HCT116 (cell line): Measurements from ENCODE around the gene MRPL49. TPM values are rescaled to one million over a fixed set of nuclear protein-coding genes. Genes with fewer than 3 reads are reported as not detected.

Source experiments
- ATAC-seq: fragments of 200-7000 bp; cut with Tn5 transposase; 2 replicates; pipeline ENCODE4 v1.9.1; 2020; ENCODE audit warnings: mild to moderate bottlenecking, moderate library complexity
- BruUV-seq: library from RNA; stranded (reverse); fragments of 400-500 nt; replicated peaks from 2 replicates; lab custom pipeline; 2021; lab: Mats Ljungman, UMichigan
- CTCF ChIA-PET: fragments of 300-600 bp; sonication (Branson Sonifier 250); formaldehyde crosslinking; loops from one replicate; lab custom pipeline; 2021; ENCODE audit warnings: antibody characterized with exemption; lab: Charles Lee
- POLR2A ChIA-PET: fragments of 300-600, 350-600 bp; sonication (Branson Sonifier 250); formaldehyde crosslinking; loops from one replicate; lab custom pipeline; 2021; ENCODE audit warnings: antibody characterized with exemption; lab: Charles Lee
- RAD21 ChIA-PET, 2 experiments: fragments of 300-600 bp; sonication (Branson Sonifier 250); formaldehyde crosslinking; loops; one replicate each; lab custom pipeline; 2023; ENCODE audit warnings: low total read pairs in 2 of 2; ENCODE audit not compliant: uncharacterized antibody in 2 of 2, unreplicated experiment in 2 of 2, low non-redundant PET in 1 of 2; lab: Charles Lee
- DNase-seq: peaks from one replicate; pipeline ENCODE4 v3.0.0-alpha.2; 2010; ENCODE audit warnings: low read depth, low spot score
- H2AFZ ChIP-seq: fragments of 200-600 bp; shearing (Covaris generic), sonication (generic); 2 replicates; pipeline ENCODE4 v1.6.1; 2017; ENCODE audit warnings: low read depth, mixed run types, mixed read lengths, antibody characterized with exemption, low read length; ENCODE audit not compliant: poor library complexity, severe bottlenecking
- H3K27ac ChIP-seq: 2 replicates; pipeline ENCODE4 v1.5.1; 2012; ENCODE audit warnings: low read depth, low read length
- H3K27me3 ChIP-seq: fragments of 200-600 bp; sonication (generic); 2 replicates; pipeline ENCODE4 v1.6.1; 2016; ENCODE audit warnings: mixed run types, low read length, mixed read lengths; ENCODE audit not compliant: insufficient read depth
- H3K36me3 ChIP-seq, 2 experiments: fragments of 200-500 bp in 1 of 2; fragments of 200-600 bp in 1 of 2; sonication (Bioruptor generic) in 1 of 2; sonication (generic) in 1 of 2; 2 replicates each; pipeline versions ENCODE4 v1.5.1 to v1.6.1; 2014 to 2016; ENCODE audit warnings: low read length in 2 of 2, inconsistent platforms in 1 of 2, mixed read lengths in 1 of 2, mixed run types in 1 of 2; ENCODE audit not compliant: insufficient read depth in 2 of 2, control insufficient read depth in 1 of 2
- H3K4me1 ChIP-seq, 2 experiments: fragments of 200-600 bp in 1 of 2; sonication (generic) in 1 of 2; 2 replicates each; pipeline versions ENCODE4 v1.5.1 to v1.6.1; 2012 to 2017; ENCODE audit warnings: low read length in 2 of 2, inconsistent platforms in 1 of 2, mild to moderate bottlenecking in 1 of 2, mixed read lengths in 1 of 2, mixed run types in 1 of 2, moderate library complexity in 1 of 2; ENCODE audit not compliant: insufficient read depth in 2 of 2, control insufficient read depth in 1 of 2
- H3K4me2 ChIP-seq: fragments of 200-600 bp; sonication (generic); 2 replicates; pipeline ENCODE4 v1.6.1; 2017; ENCODE audit warnings: mixed run types, low read length, mixed read lengths
- H3K4me3 ChIP-seq, 2 experiments: fragments of 200-600 bp in 1 of 2; sonication (generic) in 1 of 2; replicated peaks in 1 of 2; 2 replicates each; pipeline ENCODE4 v1.5.1; 2011 to 2016; ENCODE audit warnings: low read length in 2 of 2, control low read depth in 1 of 2, low read depth in 1 of 2, mild to moderate bottlenecking in 1 of 2, mixed read lengths in 1 of 2, mixed run types in 1 of 2
- H3K79me2 ChIP-seq: fragments of 200-600 bp; sonication (generic); 2 replicates; pipeline ENCODE4 v1.6.1; 2017; ENCODE audit warnings: mild to moderate bottlenecking, mixed run types, low read length, moderate library complexity, mixed read lengths; ENCODE audit not compliant: insufficient read depth
- H3K9ac ChIP-seq: fragments of 200-600 bp; sonication (generic); 2 replicates; pipeline ENCODE4 v1.6.1; 2016; ENCODE audit warnings: low read length, mixed read lengths
- H3K9me2 ChIP-seq: fragments of 200-600 bp; sonication (generic), shearing (Covaris generic); 2 replicates; pipeline ENCODE4 v1.6.1; 2017; ENCODE audit warnings: mixed run types, mild to moderate bottlenecking, moderate library complexity; ENCODE audit not compliant: insufficient read depth
- H3K9me3 ChIP-seq, 2 experiments: fragments of 200-500 bp in 1 of 2; fragments of 200-600 bp in 1 of 2; sonication (Bioruptor generic) in 1 of 2; sonication (generic) in 1 of 2; 2 replicates each; pipeline ENCODE4 v1.6.1; 2014 to 2017; ENCODE audit warnings: low read length in 2 of 2, mixed read lengths in 2 of 2, inconsistent platforms in 1 of 2, low read depth in 1 of 2, mild to moderate bottlenecking in 1 of 2, mixed run types in 1 of 2, moderate library complexity in 1 of 2; ENCODE audit not compliant: control insufficient read depth in 1 of 2, insufficient read depth in 1 of 2
- H4K20me1 ChIP-seq: fragments of 200-600 bp; sonication (generic), shearing (Covaris generic); 2 replicates; pipeline ENCODE4 v1.6.1; 2017; ENCODE audit warnings: mixed run types, mild to moderate bottlenecking, moderate library complexity; ENCODE audit not compliant: insufficient read depth
- ATF3 ChIP-seq: IDR thresholded peaks from 2 replicates; pipeline ENCODE4 v1.6.1; 2012
- CEBPB ChIP-seq: IDR thresholded peaks from 2 replicates; pipeline ENCODE4 v1.6.1; 2012; ENCODE audit warnings: low read depth
- EGR1 ChIP-seq: IDR thresholded peaks from 2 replicates; pipeline ENCODE4 v1.6.1; 2012; ENCODE audit warnings: low read depth
- ELF1 ChIP-seq: IDR thresholded peaks from 2 replicates; pipeline ENCODE4 v1.6.1; 2012; ENCODE audit warnings: low read depth, borderline replicate concordance
- EZH2 ChIP-seq: fragments of 200-600 bp; sonication (generic); IDR thresholded peaks from 2 replicates; pipeline ENCODE4 v1.6.1; 2017; ENCODE audit warnings: antibody characterized with exemption, mixed run types
- EZH2phosphoT487 ChIP-seq: fragments of 200-600 bp; IDR thresholded peaks from 2 replicates; pipeline ENCODE4 v1.6.1; 2018; ENCODE audit warnings: antibody characterized with exemption, borderline replicate concordance
- FOSL1 ChIP-seq: IDR thresholded peaks from 2 replicates; pipeline ENCODE4 v1.6.1; 2012; ENCODE audit warnings: low read depth
- JUND ChIP-seq: IDR thresholded peaks from 2 replicates; pipeline ENCODE4 v1.6.1; 2012
- POLR2A ChIP-seq: IDR thresholded peaks from 2 replicates; pipeline ENCODE4 v1.7.0; 2011; ENCODE audit warnings: borderline replicate concordance; ENCODE audit not compliant: insufficient read depth, insufficient read length; ENCODE audit errors: extremely low read depth
- RAD21 ChIP-seq: IDR thresholded peaks from 2 replicates; pipeline ENCODE4 v1.6.1; 2012; ENCODE audit warnings: low read depth, mild to moderate bottlenecking
- SIN3A ChIP-seq: IDR thresholded peaks from 2 replicates; pipeline ENCODE4 v1.6.1; 2012; ENCODE audit warnings: low read depth
- SP1 ChIP-seq: IDR thresholded peaks from 2 replicates; pipeline ENCODE4 v1.6.1; 2012; ENCODE audit warnings: low read depth
- SRF ChIP-seq: IDR thresholded peaks from 2 replicates; pipeline ENCODE4 v1.6.1; 2012; ENCODE audit warnings: low read depth
- YY1 ChIP-seq: IDR thresholded peaks from 2 replicates; pipeline ENCODE4 v1.6.1; 2011; ENCODE audit warnings: low read length, low read depth, moderate library complexity, mild to moderate bottlenecking; ENCODE audit not compliant: insufficient replicate concordance; ENCODE audit errors: extremely low read depth
- ZBTB33 ChIP-seq: IDR thresholded peaks from 2 replicates; pipeline ENCODE4 v1.6.1; 2011; ENCODE audit warnings: mild to moderate bottlenecking, low read length, moderate library complexity; ENCODE audit not compliant: insufficient replicate concordance; ENCODE audit errors: extremely low read depth
- ZFX ChIP-seq: fragments of 450-650 bp; IDR thresholded peaks from 2 replicates; pipeline ENCODE4 v1.6.1; 2017
- ZNF274 ChIP-seq: fragments of 200-500 bp; sonication (Bioruptor generic); IDR thresholded peaks from 2 replicates; pipeline ENCODE4 v1.6.1; 2014; ENCODE audit warnings: mild to moderate bottlenecking, low read depth, low read length, inconsistent platforms
- intact Hi-C: fragments of 100-400 bp; cut with micrococcal nuclease; formaldehyde crosslinking; loops from 2 replicates; pipeline ENCODE4 v1.10.0; 2022
- total RNA-seq: library from RNA; stranded (reverse); gene quantifications from one replicate; pipeline ENCODE4 v1.2.1, GENCODE V29; 2021; ENCODE audit not compliant: unreplicated experiment
- TF ChIP-seq, protein P1 (sequence below): IDR thresholded peaks from 2 replicates; pipeline ENCODE4 v1.6.1; 2012; ENCODE audit warnings: low read depth
- TF ChIP-seq, protein P2 (sequence below): IDR thresholded peaks from 2 replicates; pipeline ENCODE4 v1.6.1; 2012

The MRPL49 gene
- total RNA-seq, 1 experiment from 2014 or later, result 77.5 TPM

- peak; percentile 88 for TF ChIP-seq SRF
- no peak for TF ChIP-seq FOSL1
- TF ChIP-seq ZNF274, result no peak
- peak; percentile 93 for TF ChIP-seq YY1
- no peak for TF ChIP-seq JUND
These were observed 25.9 kb upstream of the MRPL49 start, which contains the start of gene VPS51 (continued) for GRCh38 chr11:65095974-65096806.

DNA sequence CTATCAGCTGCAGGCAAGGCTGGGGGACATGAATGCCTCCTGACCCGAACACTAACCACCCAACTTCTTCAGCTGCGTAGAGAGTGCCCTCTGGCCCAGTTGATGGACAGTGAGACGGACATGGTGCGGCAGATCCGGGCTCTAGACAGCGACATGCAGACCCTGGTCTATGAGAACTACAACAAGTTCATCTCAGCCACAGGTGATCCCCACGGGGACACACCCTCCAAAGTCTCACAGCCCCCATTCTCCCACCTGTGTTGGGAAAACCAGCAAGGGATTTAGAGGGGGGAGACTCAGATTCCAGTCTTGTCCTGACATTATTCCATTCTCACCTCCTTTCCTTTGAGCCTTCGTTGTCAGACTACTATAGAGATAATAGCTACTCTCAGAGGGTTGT lies 25.2 kb upstream of the MRPL49 start:
- TSS peak; percentile 50 for BruUV-seq
- Histone ChIP-seq H3K79me2 (peaks cover 23% of the 10 kb centered on the region), H3K4me3 (peak overlapping the region; percentile 74 to 78), H3K27me3 (no peaks in the 10 kb centered on the region), H3K36me3 (peaks cover 3 to 6% of the 10 kb centered on the region in 2 experiments; a peak in 2 of 4 replicates), H3K4me1 (peaks cover 3 to 12% of the 10 kb centered on the region in 2 experiments; a peak in 3 of 4 replicates), H3K9me3 (no peaks in the 10 kb centered on the region), H2AFZ (no peak overlapping the region), H3K9me2 (no peaks in the 10 kb centered on the region), H3K9ac (peak overlapping the region; percentile 77), H4K20me1 (no peaks in the 10 kb centered on the region), H3K27ac (no peak overlapping the region), H3K4me2 (peak overlapping the region; percentile 88)
- TF ChIP-seq EGR1, result no peak
- TF ChIP-seq RAD21, result no peak
- TF ChIP-seq, protein P1, sequence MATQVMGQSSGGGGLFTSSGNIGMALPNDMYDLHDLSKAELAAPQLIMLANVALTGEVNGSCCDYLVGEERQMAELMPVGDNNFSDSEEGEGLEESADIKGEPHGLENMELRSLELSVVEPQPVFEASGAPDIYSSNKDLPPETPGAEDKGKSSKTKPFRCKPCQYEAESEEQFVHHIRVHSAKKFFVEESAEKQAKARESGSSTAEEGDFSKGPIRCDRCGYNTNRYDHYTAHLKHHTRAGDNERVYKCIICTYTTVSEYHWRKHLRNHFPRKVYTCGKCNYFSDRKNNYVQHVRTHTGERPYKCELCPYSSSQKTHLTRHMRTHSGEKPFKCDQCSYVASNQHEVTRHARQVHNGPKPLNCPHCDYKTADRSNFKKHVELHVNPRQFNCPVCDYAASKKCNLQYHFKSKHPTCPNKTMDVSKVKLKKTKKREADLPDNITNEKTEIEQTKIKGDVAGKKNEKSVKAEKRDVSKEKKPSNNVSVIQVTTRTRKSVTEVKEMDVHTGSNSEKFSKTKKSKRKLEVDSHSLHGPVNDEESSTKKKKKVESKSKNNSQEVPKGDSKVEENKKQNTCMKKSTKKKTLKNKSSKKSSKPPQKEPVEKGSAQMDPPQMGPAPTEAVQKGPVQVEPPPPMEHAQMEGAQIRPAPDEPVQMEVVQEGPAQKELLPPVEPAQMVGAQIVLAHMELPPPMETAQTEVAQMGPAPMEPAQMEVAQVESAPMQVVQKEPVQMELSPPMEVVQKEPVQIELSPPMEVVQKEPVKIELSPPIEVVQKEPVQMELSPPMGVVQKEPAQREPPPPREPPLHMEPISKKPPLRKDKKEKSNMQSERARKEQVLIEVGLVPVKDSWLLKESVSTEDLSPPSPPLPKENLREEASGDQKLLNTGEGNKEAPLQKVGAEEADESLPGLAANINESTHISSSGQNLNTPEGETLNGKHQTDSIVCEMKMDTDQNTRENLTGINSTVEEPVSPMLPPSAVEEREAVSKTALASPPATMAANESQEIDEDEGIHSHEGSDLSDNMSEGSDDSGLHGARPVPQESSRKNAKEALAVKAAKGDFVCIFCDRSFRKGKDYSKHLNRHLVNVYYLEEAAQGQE, result no peak
- TF ChIP-seq ATF3, result no peak
- no peak for TF ChIP-seq EZH2
- TF ChIP-seq EZH2phosphoT487, result no peak
- no peak for TF ChIP-seq POLR2A
- TF ChIP-seq ELF1, result no peak
- TF ChIP-seq ZBTB33, result no peak
- TF ChIP-seq YY1, result no peak
- no peak for TF ChIP-seq ZFX
- no peak for TF ChIP-seq SIN3A
- no peak for TF ChIP-seq CEBPB
- TF ChIP-seq, protein P2, sequence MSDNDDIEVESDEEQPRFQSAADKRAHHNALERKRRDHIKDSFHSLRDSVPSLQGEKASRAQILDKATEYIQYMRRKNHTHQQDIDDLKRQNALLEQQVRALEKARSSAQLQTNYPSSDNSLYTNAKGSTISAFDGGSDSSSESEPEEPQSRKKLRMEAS, result no peak
- no peak for TF ChIP-seq SP1
- RAD21 ChIA-PET, result interaction anchor here in 1 of 2 experiments (0.6 kb wide), 1 partner anchor 443 kb away, joined by 3 read pairs; no protein-coding TSS in a partner anchor
- CTCF ChIA-PET, result interaction anchor here (1.1 to 1.7 kb wide), 2 partner anchors 11 to 13 kb away, joined by 3 to 14 read pairs; no protein-coding TSS in a partner anchor
- POLR2A ChIA-PET, result interaction anchor here (3.2 kb wide), 1 partner anchor 14 kb away, joined by 21 read pairs; the partner anchor contains the start of gene TM7SF2
- ATAC-seq, result peak; percentile 11
- intact Hi-C loops, result loop anchor here (1.0 to 5.0 kb wide), 2 partner anchors 13 to 85 kb away; partner anchors contain the start of genes ARL2, CDCA5 and ZFPL1
- no peak for DNase-seq
